NCI-H748 (cell line): ENCODE results near the gene MBNL2.

Experiments
- DNase-seq: peaks from one replicate; lab custom pipeline; 2025; ENCODE audit not compliant: unreplicated experiment; lab: John Stamatoyannopoulos, UW

Gene MBNL2

GRCh38 chr13:97321616-97322321 is 99.6 kb downstream of the MBNL2 start:
- no peak for DNase-seq

- DNase-seq = no peak
Observed at GRCh38 chr13:97322740-97323342, 100.7 kb downstream of the MBNL2 start.

- no peak for DNase-seq
Observed at GRCh38 chr13:97324115-97324514, 102.0 kb downstream of the MBNL2 start.

- DNase-seq = no peak
Observed at GRCh38 chr13:97325738-97326137, 103.6 kb downstream of the MBNL2 start.

GRCh38 chr13:97327086-97327485 is 105.0 kb downstream of the MBNL2 start:
- no peak for DNase-seq

- DNase-seq = no peak
Observed at GRCh38 chr13:97327506-97328221, 105.5 kb downstream of the MBNL2 start.

- DNase-seq = no peak
Observed at GRCh38 chr13:97328222-97328790, 106.2 kb downstream of the MBNL2 start.

- DNase-seq = no peak
Observed at GRCh38 chr13:97329331-97329730, 107.2 kb downstream of the MBNL2 start.

- DNase-seq = no peak
Observed at GRCh38 chr13:97330448-97330847, 108.3 kb downstream of the MBNL2 start.

- DNase-seq = no peak
Observed at GRCh38 chr13:97332742-97333141, 110.6 kb downstream of the MBNL2 start.

- DNase-seq = no peak
Observed at GRCh38 chr13:97333983-97334382, 111.8 kb downstream of the MBNL2 start.

- no peak for DNase-seq
Observed at GRCh38 chr13:97334690-97335089, 112.6 kb downstream of the MBNL2 start.

- DNase-seq = no peak
Observed at GRCh38 chr13:97335488-97336134, 113.5 kb downstream of the MBNL2 start.

- no peak for DNase-seq
Observed at GRCh38 chr13:97337985-97338499, 115.9 kb downstream of the MBNL2 start.

- DNase-seq = no peak
Observed at GRCh38 chr13:97338571-97338970, 116.4 kb downstream of the MBNL2 start.

- no peak for DNase-seq
Observed at GRCh38 chr13:97339019-97339987, 117.2 kb downstream of the MBNL2 start.

GRCh38 chr13:97339988-97340749 is 118.0 kb downstream of the MBNL2 start:
- DNase-seq = no peak

GRCh38 chr13:97341135-97341534 is 119.0 kb downstream of the MBNL2 start:
- DNase-seq = no peak

GRCh38 chr13:97342136-97342535 is 120.0 kb downstream of the MBNL2 start:
- DNase-seq = peak; percentile 39
